Measurements from ENCODE around the gene LCE5A.
A peak's percentile ranks its signal among the peaks of the same experiment; 100 is the strongest.
"Not testable (repeated sequence)": the region's sequence is repeated elsewhere in the genome, so short reads cannot be mapped to it uniquely, and the experiment has no call there.

Gene LCE5A, protein sequence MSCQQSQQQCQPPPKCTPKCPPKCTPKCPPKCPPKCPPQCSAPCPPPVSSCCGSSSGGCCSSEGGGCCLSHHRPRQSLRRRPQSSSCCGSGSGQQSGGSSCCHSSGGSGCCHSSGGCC

GRCh38 chr1:152510503-152510902 lies at the start of gene LCE5A:
TSS of gene LCE5A (plus strand) at chr1:152510803. CDS start at chr1:152511535, 732 bp downstream.
- no peak for DNase-seq (ENCODE audit: low read depth in 2 of 2)

DNA sequence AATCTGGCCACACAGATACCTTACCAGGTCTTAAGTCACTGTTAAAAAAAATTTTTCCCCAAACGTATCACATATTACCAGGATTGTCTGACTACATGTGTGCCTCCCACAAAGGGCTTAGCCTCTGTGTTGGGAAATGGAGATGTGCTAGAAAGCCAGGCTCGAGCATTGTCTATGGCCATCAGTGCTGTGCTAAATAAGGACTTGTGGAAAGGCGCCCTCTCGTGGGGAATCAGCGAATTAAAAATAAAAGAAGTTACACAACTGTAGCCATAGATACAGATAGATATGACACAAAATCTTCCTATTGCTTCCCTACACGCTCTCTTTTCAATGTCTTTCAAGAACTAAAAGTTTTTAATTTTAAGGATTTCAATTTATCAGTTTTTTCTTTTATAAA lies 49.1 kb upstream of the LCE5A start:
- DNase-seq (ENCODE audit: low read depth in 2 of 2): peak in 1 of 2 donors; percentile 27

DNA sequence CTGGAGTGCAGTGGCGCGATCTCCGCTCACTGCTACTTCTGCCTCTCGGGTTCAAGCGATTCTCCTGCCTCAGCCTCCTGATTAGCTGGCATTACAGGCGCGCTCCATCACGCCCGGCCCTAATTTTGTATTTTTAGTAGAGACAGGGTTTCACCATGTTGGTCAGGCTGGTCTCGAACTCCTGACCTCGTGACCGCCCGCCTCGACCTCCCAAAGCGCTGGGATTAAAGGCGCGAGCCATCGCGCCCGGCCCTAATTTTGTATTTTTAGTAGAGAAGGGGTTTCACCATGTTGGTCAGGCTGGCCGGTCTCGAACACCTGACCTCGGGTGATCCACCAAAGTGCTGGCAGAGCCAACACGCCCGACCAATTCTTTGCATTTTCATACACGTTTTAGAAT lies 48.0 kb upstream of the LCE5A start:
- DNase-seq (ENCODE audit: low read depth in 2 of 2): no peak

DNA sequence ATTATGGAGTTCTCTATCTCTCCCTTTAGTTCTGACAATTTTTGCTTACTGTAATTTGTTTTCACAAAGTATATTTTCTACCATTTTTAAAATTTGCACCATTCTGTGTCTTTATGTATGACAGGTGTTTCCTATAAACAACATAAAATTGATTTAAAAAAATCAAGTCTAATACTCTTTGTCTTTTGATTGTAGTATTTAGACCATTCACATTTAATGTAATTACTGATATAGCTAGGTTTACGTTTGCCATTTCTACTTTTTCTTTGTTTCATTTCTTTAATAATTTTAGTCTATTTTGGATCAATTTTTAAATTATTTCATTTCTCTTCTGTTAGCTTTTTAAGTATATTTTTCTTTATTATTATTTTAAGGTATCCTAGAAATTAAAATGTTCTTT lies 44.4 kb upstream of the LCE5A start:
- DNase-seq (ENCODE audit: low read depth in 2 of 2): no peak

DNA sequence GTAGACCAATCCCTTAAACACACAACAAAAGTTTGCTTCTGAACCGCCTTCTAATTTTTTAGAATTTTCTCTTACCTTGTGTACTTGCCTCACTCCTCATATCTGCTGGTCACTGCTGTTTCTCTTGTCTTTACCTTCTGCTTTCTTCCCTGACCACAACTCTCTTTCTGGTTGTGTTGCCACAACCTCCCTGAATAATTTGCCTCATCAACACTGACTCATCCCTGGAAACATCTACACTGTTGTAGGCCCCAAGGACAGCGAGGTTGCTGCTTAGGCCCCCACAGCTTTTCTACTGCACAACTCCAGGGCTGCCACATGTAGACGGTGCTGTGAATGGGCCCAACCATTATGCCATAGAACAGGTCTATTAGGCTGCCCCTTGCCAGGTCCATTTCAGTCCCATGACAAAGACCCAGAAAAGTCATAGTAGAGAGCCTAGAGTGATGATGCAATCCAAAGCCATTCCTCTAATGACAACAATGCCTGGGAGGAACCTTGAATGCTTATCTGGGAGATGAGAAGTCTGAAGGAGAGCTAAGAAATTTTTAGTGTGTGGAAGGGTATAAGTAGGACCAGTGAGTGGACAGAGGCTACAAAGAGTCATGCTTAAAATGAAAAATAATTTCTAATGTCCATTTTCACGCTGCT lies 36.6 kb upstream of the LCE5A start:
- no peak for DNase-seq (ENCODE audit: low read depth in 2 of 2)

DNA sequence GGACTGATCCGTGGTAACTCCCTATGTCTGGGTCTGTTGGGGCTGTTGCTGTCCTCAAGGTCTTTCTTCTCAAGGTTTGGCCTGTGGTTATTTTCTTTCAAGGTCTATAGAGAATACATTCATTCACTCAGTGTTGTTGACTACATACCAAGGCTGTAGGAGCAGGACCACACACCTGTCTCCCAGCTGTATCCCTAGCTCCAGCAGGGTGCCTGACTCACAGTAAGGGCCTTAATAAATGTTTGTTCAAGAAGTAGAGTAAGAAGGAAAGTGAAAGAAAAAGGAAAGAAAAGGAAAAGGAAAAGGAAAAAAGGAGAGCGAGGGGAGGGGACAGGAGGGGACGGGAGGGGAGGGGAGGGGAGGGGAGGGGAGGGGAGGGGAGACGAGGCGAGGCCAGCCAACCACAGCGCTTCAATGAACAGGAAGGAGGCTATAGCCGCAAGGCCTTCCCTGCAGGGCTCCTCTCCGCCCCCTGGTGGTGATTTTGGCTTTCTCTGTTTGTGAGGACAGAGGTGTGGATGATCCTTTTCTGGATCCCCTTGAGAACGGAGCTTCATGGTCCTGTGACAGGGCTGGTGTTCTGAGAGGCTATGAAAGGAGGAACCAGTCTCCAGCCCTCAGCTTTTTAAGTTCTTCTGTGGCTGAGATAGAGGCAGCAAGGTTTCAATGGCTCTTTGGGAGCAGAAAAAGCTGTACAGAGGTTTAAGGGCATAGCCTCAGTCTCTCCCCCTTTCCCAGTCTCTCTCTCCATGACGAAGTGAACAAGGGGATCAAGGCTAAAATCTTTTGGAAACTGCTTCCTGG lies 30.6 kb upstream of the LCE5A start:
- DNase-seq (ENCODE audit: low read depth in 2 of 2): peak; percentile 26 to 47

DNA sequence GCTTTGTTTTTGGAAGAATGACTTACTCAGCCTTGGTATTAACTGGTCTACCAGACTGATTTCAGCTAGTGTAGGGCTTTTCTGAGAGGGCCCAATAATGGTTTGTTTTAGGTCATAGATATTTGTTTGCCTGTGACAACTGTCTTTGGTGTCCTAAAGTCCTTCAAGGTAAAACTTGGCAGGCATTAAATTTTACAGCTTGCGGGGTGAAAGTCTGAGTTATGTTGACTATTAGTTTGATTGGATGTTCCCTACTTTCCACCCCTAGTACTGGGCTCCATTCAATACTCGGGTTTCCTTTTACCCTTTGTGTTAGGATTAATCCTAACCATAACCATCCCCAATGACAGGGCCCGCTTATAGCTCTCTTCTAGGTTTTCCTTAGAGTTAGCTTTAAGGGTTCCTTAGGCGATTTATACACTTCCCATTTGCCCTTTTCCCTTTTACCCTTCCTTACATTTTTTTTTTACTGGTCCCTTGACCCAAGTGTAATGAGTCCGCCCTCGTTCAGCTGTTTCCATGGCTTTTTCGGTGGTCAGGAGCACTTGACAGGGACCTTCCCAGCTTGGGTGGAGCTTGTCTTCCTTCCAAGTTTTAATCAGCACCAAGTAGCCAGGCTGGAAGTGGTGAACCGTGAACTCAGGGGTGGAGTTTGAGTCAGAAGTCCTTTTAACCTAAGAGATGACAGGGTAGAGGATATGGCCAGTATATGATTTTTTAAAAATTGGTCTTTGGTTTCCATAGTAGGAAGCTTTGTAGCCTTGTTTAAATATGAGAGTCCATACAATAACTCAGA lies 28.5 kb upstream of the LCE5A start:
- DNase-seq (ENCODE audit: low read depth in 2 of 2): no peak

DNA sequence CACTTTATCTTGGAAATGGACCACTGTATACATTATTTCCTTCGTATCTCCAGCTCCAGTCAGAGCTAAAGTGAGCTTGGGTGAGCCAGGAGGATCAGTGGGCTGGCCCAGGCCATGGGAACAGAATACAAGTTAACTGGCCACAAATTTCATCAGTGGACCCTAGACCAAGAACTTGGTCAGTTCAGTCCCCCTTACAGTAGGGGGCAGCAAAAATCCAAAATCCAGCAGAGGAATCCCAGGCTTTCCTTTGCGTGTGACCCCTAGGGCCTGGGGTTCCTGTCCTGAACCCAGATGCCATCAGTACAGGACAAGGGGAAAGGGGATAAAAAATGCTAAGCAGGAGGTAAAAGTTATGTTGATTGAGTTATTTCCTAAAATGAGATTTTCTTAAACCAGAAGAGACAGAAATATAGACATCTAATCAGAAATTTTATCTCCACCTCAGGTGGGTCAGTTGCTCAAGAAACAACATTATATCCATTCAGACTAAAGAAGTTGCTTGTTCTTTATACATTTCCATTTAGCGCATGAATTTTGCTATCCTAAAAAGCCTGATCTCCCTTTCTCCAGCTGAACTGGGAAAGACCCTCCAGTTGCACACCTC lies 24.1 kb upstream of the LCE5A start:
- no peak for DNase-seq (ENCODE audit: low read depth in 2 of 2)

DNA sequence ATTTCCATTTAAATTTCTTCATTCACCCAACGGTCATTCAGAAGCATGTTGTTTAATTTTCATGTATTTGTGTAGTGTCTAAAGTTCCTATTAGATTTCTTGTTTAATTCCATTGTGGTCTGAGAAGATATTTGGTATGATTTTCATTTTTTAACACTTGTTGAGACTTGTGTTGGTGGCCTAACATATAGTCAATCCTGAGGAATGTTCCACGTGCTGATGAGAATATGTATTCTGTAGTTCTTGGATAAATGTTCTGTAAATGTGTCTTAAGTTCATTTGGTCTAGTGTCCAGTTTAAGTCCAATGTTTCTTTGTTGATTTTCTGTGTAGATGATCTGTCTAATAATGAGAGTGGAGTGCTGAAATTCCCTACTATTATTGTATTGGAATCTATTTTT lies 22.7 kb upstream of the LCE5A start:
- no peak for DNase-seq (ENCODE audit: low read depth in 2 of 2)

GRCh38 chr1:152491537-152491936 lies 19.1 kb upstream of the LCE5A start:
- not testable (repeated sequence) for DNase-seq (ENCODE audit: low read depth in 2 of 2)

DNA sequence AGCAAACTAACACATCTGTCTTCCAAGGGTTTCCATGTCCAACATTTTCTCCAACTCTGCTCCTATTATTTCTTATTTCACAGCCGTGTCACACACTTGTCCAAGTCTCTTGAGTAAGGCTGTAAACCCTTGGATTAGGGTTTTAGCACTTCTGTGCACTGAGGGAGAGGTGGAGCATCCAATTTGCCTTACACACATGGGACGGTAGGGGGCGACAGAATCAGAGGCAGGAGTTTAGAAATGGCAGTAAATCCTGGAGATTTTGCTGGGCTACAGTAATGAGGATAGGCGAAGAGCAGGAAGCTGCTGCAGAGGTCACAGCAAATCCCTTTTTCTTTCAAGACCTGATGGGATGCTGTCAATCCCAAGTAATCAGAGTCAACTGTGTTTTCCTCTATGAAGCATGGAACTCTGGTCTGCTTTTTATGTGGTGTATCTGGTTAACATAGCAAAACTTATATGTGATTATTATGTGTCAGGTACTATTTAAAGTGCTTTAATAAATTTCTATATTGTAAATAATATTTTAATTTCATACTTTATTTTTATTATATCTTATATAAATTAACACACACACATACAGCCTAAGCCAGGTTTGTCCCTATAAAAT lies 15.4 kb upstream of the LCE5A start:
- peak in 1 of 2 donors; percentile 16 for DNase-seq (ENCODE audit: low read depth in 2 of 2)

DNA sequence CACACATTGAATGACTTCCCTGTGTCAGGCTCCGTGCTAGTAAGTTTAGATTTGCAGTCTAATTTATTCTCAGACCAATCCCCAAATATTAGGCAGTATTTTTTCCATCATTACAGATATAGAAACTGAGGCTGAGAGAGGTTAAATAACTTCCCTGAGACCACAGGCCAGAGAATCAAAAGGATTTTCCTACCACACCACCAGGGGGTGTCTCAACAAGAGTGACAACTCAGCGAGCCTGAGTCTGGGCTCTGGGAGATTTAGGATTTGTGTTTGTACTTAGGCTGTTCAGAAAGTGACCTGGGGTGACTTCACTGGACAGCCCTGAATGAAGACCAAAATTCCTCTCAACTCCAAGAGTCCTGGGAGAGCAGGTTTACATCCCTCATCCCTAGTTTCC lies 13.3 kb upstream of the LCE5A start:
- DNase-seq (ENCODE audit: low read depth in 2 of 2): no peak

GRCh38 chr1:152501704-152502103 lies 8.9 kb upstream of the LCE5A start:
- no peak for DNase-seq (ENCODE audit: low read depth in 2 of 2)

- DNase-seq (ENCODE audit: low read depth in 2 of 2): no peak
Measured at GRCh38 chr1:152502496-152503180, 8.0 kb upstream of the LCE5A start.

- DNase-seq (ENCODE audit: low read depth in 2 of 2): no peak
Measured at GRCh38 chr1:152505083-152505482, 5.5 kb upstream of the LCE5A start.

GRCh38 chr1:152506899-152507498 lies 3.6 kb upstream of the LCE5A start:
- no peak for DNase-seq (ENCODE audit: low read depth in 2 of 2)

- DNase-seq (ENCODE audit: low read depth in 2 of 2): no peak
Measured at GRCh38 chr1:152511596-152511995, 993 bp downstream of the LCE5A start.

DNA sequence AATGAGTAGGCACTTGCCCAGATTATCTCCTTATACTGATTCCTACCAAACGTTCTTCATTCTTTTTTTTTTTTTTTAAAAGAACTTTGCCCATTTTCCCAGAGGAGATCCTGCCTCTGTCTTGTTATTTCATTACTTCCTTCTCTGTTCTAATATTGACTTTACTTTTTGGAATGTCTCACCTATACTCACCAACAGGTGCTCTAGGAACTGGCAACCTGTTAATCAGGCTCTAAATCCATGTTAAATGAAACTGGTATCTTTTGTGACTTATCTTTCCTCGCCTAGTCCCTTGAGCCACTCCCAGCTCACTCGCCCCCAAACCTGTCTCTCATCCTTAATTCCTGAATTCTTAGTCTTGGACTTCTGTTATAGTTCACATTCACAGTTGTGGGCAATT lies 2.5 kb downstream of the LCE5A start:
- no peak for DNase-seq (ENCODE audit: low read depth in 2 of 2)

DNA sequence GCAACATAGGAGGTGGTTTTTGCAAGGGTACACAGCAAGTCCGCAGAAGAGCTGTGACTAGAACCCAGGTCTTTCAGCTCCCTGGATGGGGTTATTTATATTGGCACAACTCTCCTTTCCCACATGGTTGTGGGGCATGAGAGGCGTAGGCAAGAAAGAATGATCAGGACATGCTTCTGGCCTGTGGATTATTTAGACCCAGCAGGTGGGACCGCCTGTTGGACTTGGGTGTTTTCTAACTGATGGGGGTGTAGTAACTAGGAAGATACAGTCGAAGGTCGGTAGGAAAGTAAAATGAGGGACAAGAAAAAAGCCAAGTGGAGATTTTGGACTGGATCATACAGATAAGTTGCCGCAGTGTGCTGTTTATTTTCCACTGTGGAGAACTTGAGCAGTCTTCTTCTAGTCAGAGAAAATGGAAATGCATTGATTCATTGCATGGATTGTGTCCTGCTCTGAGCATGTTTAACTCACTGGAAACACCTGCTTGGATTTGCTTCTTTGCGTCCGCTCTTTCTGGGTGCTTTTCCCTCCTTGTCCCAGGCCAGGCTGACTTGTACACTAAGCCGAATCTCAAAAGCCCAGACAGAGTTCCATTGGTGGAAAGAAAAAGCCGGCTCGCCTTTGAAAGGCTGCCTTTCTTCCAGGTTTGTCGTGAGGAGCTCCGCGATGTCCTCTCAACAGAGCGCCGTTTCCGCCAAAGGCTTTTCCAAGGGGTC lies 4.3 kb downstream of the LCE5A start:
- no peak for DNase-seq (ENCODE audit: low read depth in 2 of 2)

- DNase-seq (ENCODE audit: low read depth in 2 of 2): no peak
Measured at GRCh38 chr1:152515434-152515783, 4.8 kb downstream of the LCE5A start.

Data from stimulated activated CD8-positive, alpha-beta memory T cell treated with anti-CD3 and anti-CD28 coated beads, Interleukin-15, amount 100 ng/mL, for 48 hours (primary cell).